Kidney epithelial cell (primary cell): ENCODE results near the gene LARGE1. TPM values are rescaled to one million over a fixed set of nuclear protein-coding genes. Genes with fewer than 3 reads are reported as not detected.

Source experiments
- DNase-seq: peaks from one replicate; pipeline ENCODE4 v3.0.0-alpha.2; 2010; ENCODE audit warnings: low read depth
- H3K27me3 ChIP-seq: 2 replicates; pipeline ENCODE4 v1.6.0; 2011; ENCODE audit warnings: low read length; ENCODE audit not compliant: control insufficient read depth, insufficient read depth
- H3K36me3 ChIP-seq: 2 replicates; pipeline ENCODE4 v1.5.1; 2011; ENCODE audit warnings: low read length; ENCODE audit not compliant: control insufficient read depth, insufficient read depth
- H3K4me3 ChIP-seq: 2 replicates; pipeline ENCODE4 v1.5.1; 2011; ENCODE audit warnings: low read depth, mild to moderate bottlenecking, control low read depth, low read length
- CTCF ChIP-seq: IDR thresholded peaks from 2 replicates; pipeline ENCODE4 v1.5.1; 2011; ENCODE audit warnings: mild to moderate bottlenecking, moderate library complexity, low read length, control low read depth, inconsistent platforms; ENCODE audit not compliant: insufficient read depth, poor library complexity, severe bottlenecking
- total RNA-seq: library from RNA; depleted of rRNA; stranded (reverse); fragments of >200 nt; gene quantifications from 2 replicates; pipeline ENCODE4 v1.2.3, GENCODE V29; 2015

LARGE1 gene
- total RNA-seq, 1 donor from 2014 or later: 17.8 TPM

- Histone ChIP-seq H3K4me3 (no peak overlapping the region), H3K36me3 (no peaks in the 10 kb centered on the region), H3K27me3 (no peaks in the 10 kb centered on the region)
- DNase-seq: no peak
- no peak for TF ChIP-seq CTCF
These were observed 92.0 kb downstream of the LARGE1 start for GRCh38 chr22:33828302-33828701.

GRCh38 chr22:33825761-33826160, 94.5 kb downstream of the LARGE1 start:
- H3K27me3 ChIP-seq: no peaks in the 10 kb centered on the region
- DNase-seq: no peak
- no peak for TF ChIP-seq CTCF

GRCh38 chr22:33823552-33823951, 96.7 kb downstream of the LARGE1 start:
- no peak for DNase-seq

More at GRCh38 chr22:33825761-33826160, 94.5 kb downstream of the LARGE1 start:
- H3K36me3 ChIP-seq: no peaks in the 10 kb centered on the region
- H3K4me3 ChIP-seq: no peak overlapping the region

GRCh38 chr22:33821290-33821689, 99.0 kb downstream of the LARGE1 start:
- no peak for DNase-seq
- Histone ChIP-seq H3K27me3 (no peaks in the 10 kb centered on the region), H3K4me3 (no peak overlapping the region), H3K36me3 (no peaks in the 10 kb centered on the region)
- TF ChIP-seq CTCF: no peak

More at GRCh38 chr22:33823552-33823951, 96.7 kb downstream of the LARGE1 start:
- no peaks in the 10 kb centered on the region for H3K27me3 ChIP-seq
- no peaks in the 10 kb centered on the region for H3K36me3 ChIP-seq
- TF ChIP-seq CTCF: no peak
- H3K4me3 ChIP-seq: no peak overlapping the region

- Histone ChIP-seq H3K27me3 (no peaks in the 10 kb centered on the region), H3K4me3 (no peak overlapping the region), H3K36me3 (no peaks in the 10 kb centered on the region)
- TF ChIP-seq CTCF: no peak
- DNase-seq: no peak
These were observed 100.5 kb downstream of the LARGE1 start for GRCh38 chr22:33819743-33820142.

GRCh38 chr22:33817512-33818127, 102.7 kb downstream of the LARGE1 start:
- TF ChIP-seq CTCF: no peak
- no peaks in the 10 kb centered on the region for H3K27me3 ChIP-seq
- DNase-seq: no peak
- no peaks in the 10 kb centered on the region for H3K36me3 ChIP-seq
- H3K4me3 ChIP-seq: no peak overlapping the region
